ENCODE data around the gene MSLN. TPM values are rescaled to one million over a fixed set of nuclear protein-coding genes. Genes with fewer than 3 reads are reported as not detected.
A peak's percentile ranks its signal among the peaks of the same experiment; 100 is the strongest.

Gene MSLN
- total RNA-seq, 6 experiments from 2014 or later: 0.17 to 0.61 (median 0.36) TPM

DNA sequence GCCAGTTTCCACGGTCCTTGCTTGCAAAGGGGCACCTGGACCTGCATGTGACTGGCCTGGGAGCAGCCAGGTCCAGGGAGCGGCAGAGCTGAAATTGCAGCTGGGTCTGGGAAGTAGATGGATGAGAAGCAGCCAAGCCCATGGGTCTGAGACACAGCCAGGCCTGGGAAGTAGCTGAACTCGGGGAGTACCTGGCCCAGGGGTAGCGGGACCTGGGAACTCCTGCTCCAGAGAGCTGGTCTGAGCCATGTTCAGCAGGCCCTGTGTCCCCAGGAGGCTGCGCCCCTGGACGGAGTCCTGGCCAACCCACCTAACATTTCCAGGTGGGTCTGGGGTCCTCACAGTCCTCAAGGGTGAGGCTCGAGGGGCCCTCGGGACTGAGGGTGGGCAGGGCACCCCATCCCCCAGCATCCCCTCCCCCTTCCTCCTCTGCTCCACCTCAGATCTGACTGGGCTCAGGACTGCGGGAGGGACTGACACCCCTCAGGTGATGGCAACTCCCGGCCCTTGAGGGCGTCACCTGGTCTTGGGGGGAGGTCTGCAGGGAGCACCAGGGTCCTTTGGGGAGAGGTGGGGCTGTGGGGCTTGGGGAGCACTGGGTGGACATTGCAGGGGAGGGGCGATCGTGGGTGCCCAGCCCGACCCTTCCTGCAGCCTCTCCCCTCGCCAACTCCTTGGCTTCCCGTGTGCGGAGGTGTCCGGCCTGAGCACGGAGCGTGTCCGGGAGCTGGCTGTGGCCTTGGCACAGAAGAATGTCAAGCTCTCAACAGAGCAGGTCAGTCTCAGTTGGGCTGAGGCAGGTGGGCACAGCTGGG lies 3.0 kb downstream of the MSLN start:
- Mint-ChIP-seq H3K27me3 (ENCODE audit: insufficient read depth) (peaks cover 5% of the 10 kb centered on the region), H3K4me3 (no peak overlapping the region), H3K4me1 (ENCODE audit: low read depth) (no peaks in the 10 kb centered on the region; the same call in 1 of the 2 replicates), H3K36me3 (ENCODE audit: low read depth) (no peaks in the 10 kb centered on the region), H3K9me3 (no peaks in the 10 kb centered on the region), H3K27ac (no peak overlapping the region)
- DNase-seq: no peak
- TF ChIP-seq, protein P1, sequence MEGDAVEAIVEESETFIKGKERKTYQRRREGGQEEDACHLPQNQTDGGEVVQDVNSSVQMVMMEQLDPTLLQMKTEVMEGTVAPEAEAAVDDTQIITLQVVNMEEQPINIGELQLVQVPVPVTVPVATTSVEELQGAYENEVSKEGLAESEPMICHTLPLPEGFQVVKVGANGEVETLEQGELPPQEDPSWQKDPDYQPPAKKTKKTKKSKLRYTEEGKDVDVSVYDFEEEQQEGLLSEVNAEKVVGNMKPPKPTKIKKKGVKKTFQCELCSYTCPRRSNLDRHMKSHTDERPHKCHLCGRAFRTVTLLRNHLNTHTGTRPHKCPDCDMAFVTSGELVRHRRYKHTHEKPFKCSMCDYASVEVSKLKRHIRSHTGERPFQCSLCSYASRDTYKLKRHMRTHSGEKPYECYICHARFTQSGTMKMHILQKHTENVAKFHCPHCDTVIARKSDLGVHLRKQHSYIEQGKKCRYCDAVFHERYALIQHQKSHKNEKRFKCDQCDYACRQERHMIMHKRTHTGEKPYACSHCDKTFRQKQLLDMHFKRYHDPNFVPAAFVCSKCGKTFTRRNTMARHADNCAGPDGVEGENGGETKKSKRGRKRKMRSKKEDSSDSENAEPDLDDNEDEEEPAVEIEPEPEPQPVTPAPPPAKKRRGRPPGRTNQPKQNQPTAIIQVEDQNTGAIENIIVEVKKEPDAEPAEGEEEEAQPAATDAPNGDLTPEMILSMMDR (IDR thresholded peaks at IDR 0.05): no peak

- no peak overlapping the region for H3K27ac Mint-ChIP-seq
- TF ChIP-seq, protein P1 (IDR thresholded peaks at IDR 0.05): peak; percentile 48
- no peaks in the 10 kb centered on the region for H3K9me3 Mint-ChIP-seq
- no peak overlapping the region for H3K4me3 Mint-ChIP-seq
- no peaks in the 10 kb centered on the region; the same call in 1 of the 2 replicates for H3K4me1 Mint-ChIP-seq (ENCODE audit: low read depth)
- peaks cover 5% of the 10 kb centered on the region for H3K27me3 Mint-ChIP-seq (ENCODE audit: insufficient read depth)
- no peak for DNase-seq
- no peaks in the 10 kb centered on the region for H3K36me3 Mint-ChIP-seq (ENCODE audit: low read depth)
These were observed 3.7 kb downstream of the MSLN start for GRCh38 chr16:764184-764750.

GRCh38 chr16:764848-765487 lies 4.4 kb downstream of the MSLN start:
- Mint-ChIP-seq H3K27ac (no peak overlapping the region), H3K27me3 (ENCODE audit: insufficient read depth) (peaks cover under 1% of the 10 kb centered on the region; the same call in 1 of the 2 replicates), H3K4me1 (ENCODE audit: low read depth) (no peaks in the 10 kb centered on the region; the same call in 1 of the 2 replicates), H3K36me3 (ENCODE audit: low read depth) (no peaks in the 10 kb centered on the region), H3K9me3 (no peaks in the 10 kb centered on the region), H3K4me3 (no peak overlapping the region)
- no peak for DNase-seq
- TF ChIP-seq, protein P1 (IDR thresholded peaks at IDR 0.05): no peak

DNA sequence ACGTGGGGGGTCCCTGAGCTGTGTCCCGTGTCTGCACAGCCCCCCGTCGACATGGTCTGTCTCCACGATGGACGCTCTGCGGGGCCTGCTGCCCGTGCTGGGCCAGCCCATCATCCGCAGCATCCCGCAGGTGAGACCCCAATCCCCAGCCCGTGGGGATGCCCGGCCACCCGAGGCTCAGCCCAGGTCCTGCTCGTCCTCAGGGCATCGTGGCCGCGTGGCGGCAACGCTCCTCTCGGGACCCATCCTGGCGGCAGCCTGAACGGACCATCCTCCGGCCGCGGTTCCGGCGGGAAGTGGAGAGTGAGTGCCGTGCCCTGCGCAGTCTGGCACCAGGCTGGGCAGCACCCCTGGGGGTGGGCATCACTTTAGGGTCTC lies 4.9 kb downstream of the MSLN start:
- Mint-ChIP-seq H3K27ac (no peak overlapping the region), H3K4me1 (ENCODE audit: low read depth) (no peaks in the 10 kb centered on the region), H3K36me3 (ENCODE audit: low read depth) (no peaks in the 10 kb centered on the region), H3K27me3 (ENCODE audit: insufficient read depth) (no peaks in the 10 kb centered on the region), H3K9me3 (no peaks in the 10 kb centered on the region), H3K4me3 (no peak overlapping the region)
- DNase-seq: no peak
- TF ChIP-seq, protein P1 (IDR thresholded peaks at IDR 0.05): no peak

DNA sequence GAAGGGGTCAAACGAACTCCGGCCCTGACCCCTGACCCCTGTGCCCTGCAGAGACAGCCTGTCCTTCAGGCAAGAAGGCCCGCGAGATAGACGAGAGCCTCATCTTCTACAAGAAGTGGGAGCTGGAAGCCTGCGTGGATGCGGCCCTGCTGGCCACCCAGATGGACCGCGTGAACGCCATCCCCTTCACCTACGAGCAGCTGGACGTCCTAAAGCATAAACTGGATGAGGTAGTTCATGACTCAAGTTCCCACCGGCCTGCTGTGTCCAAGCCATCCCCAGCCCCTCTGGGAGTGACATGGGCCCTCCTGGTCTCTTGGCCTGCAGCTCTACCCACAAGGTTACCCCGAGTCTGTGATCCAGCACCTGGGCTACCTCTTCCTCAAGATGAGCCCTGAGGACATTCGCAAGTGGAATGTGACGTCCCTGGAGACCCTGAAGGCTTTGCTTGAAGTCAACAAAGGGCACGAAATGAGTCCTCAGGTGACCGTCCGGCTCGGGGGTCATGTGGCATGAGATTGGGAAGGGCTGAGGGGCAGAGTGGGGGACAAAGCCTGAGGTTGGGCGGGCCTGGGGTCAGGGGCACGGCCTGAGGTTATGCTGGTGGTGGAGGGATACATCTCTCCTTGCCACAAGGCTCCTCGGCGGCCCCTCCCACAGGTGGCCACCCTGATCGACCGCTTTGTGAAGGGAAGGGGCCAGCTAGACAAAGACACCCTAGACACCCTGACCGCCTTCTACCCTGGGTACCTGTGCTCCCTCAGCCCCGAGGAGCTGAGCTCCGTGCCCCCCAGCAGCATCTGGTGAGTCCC lies 5.7 kb downstream of the MSLN start:
- no peaks in the 10 kb centered on the region for H3K27me3 Mint-ChIP-seq (ENCODE audit: insufficient read depth)
- no peaks in the 10 kb centered on the region for H3K36me3 Mint-ChIP-seq (ENCODE audit: low read depth)
- DNase-seq: no peak
- no peaks in the 10 kb centered on the region for H3K9me3 Mint-ChIP-seq
- no peaks in the 10 kb centered on the region for H3K4me1 Mint-ChIP-seq (ENCODE audit: low read depth)
- TF ChIP-seq, protein P1 (IDR thresholded peaks at IDR 0.05): no peak
- H3K4me3 Mint-ChIP-seq: no peak overlapping the region
- H3K27ac Mint-ChIP-seq: no peak overlapping the region

Measured in HFFc6 (cell line).